HEK293 (cell line): ENCODE results near the gene CASP8AP2.
"Not testable (repeated sequence)": the region's sequence is repeated elsewhere in the genome, so short reads cannot be mapped to it uniquely, and the experiment has no call there.

Experiments
- CTCF ChIA-PET: fragments of 350-600 bp; formaldehyde crosslinking; extraction: SDS; loops from one replicate; lab custom pipeline; 2021; ENCODE audit warnings: antibody characterized with exemption; lab: Yijun Ruan, JAX
- POLR2A ChIA-PET: fragments of 300-600 bp; formaldehyde crosslinking; extraction: SDS; loops from one replicate; lab custom pipeline; 2020; ENCODE audit warnings: antibody characterized with exemption, inconsistent platforms; lab: Yijun Ruan, JAX
- H3K27ac ChIP-seq: fragments of 200-500 bp; sonication (Bioruptor generic); 2 replicates; pipeline ENCODE4 v1.5.1; 2014; ENCODE audit warnings: low read depth, low read length, control low read depth, inconsistent platforms; ENCODE audit errors: extremely low read depth
- H3K36me3 ChIP-seq, 2 experiments: fragments of 200-500 bp in 1 of 2; sonication (Bioruptor generic) in 1 of 2; 1 replicate in 1 of 2; 2 replicates in 1 of 2; pipeline ENCODE4 v1.5.1; 2014 to 2017; ENCODE audit warnings: inconsistent platforms in 2 of 2, low read length in 2 of 2; ENCODE audit not compliant: control insufficient read depth in 2 of 2, insufficient read depth in 1 of 2
- H3K4me1 ChIP-seq: fragments of 200-500 bp; sonication (Bioruptor generic); 2 replicates; pipeline ENCODE4 v1.5.1; 2014; ENCODE audit warnings: mild to moderate bottlenecking, low read length, inconsistent platforms; ENCODE audit not compliant: control insufficient read depth, insufficient read depth
- H3K4me3 ChIP-seq: 2 replicates; pipeline ENCODE4 v1.5.1; 2011; ENCODE audit warnings: low read depth, mild to moderate bottlenecking, control low read depth, low read length, moderate library complexity
- H3K9me3 ChIP-seq: fragments of 200-500 bp; sonication (Bioruptor generic); 2 replicates; pipeline ENCODE4 v1.5.1; 2014; ENCODE audit warnings: low read depth, low read length, inconsistent platforms; ENCODE audit not compliant: control insufficient read depth, insufficient read depth
- FEZF1 ChIP-seq: fragments of 450-650 bp; formaldehyde crosslinking; IDR thresholded peaks from 2 replicates; pipeline ENCODE4 v1.5.1; 2016; ENCODE audit warnings: missing biosample characterization, missing genetic modification characterization
- OVOL3 ChIP-seq: fragments of 450-650 bp; formaldehyde crosslinking; IDR thresholded peaks from 2 replicates; pipeline ENCODE4 v1.5.1; 2016; ENCODE audit warnings: missing biosample characterization, missing genetic modification characterization
- SP2 ChIP-seq: fragments of 450-650 bp; formaldehyde crosslinking; IDR thresholded peaks from 2 replicates; pipeline ENCODE4 v1.5.1; 2016; ENCODE audit warnings: missing biosample characterization, missing genetic modification characterization
- ZBTB10 ChIP-seq: fragments of 450-650 bp; formaldehyde crosslinking; IDR thresholded peaks from 2 replicates; pipeline ENCODE4 v1.5.1; 2016; ENCODE audit warnings: missing biosample characterization, missing genetic modification characterization
- ZBTB20 ChIP-seq: fragments of 450-650 bp; formaldehyde crosslinking; IDR thresholded peaks from 2 replicates; pipeline ENCODE4 v1.5.1; 2016; ENCODE audit warnings: missing biosample characterization, missing genetic modification characterization
- ZIC2 ChIP-seq: fragments of 450-650 bp; formaldehyde crosslinking; IDR thresholded peaks from 2 replicates; pipeline ENCODE4 v1.5.1; 2016; ENCODE audit warnings: missing biosample characterization, missing genetic modification characterization
- ZNF121 ChIP-seq: fragments of 450-650 bp; formaldehyde crosslinking; IDR thresholded peaks from 2 replicates; pipeline ENCODE4 v1.5.1; 2016; ENCODE audit warnings: missing biosample characterization, missing genetic modification characterization
- ZNF2 ChIP-seq: fragments of 450-650 bp; formaldehyde crosslinking; IDR thresholded peaks from 2 replicates; pipeline ENCODE4 v1.5.1; 2016; ENCODE audit warnings: missing biosample characterization, missing genetic modification characterization
- ZNF211 ChIP-seq: fragments of 450-650 bp; formaldehyde crosslinking; IDR thresholded peaks from 2 replicates; pipeline ENCODE4 v1.5.1; 2016; ENCODE audit warnings: low read depth, missing biosample characterization, missing genetic modification characterization
- ZNF223 ChIP-seq: fragments of 450-650 bp; formaldehyde crosslinking; IDR thresholded peaks from 2 replicates; pipeline ENCODE4 v1.5.1; 2016; ENCODE audit warnings: missing biosample characterization, missing genetic modification characterization
- ZNF23 ChIP-seq: fragments of 450-650 bp; formaldehyde crosslinking; IDR thresholded peaks from 2 replicates; pipeline ENCODE4 v1.5.1; 2016; ENCODE audit warnings: missing biosample characterization, missing genetic modification characterization, borderline replicate concordance
- ZNF280D ChIP-seq: fragments of 450-650 bp; formaldehyde crosslinking; IDR thresholded peaks from 2 replicates; pipeline ENCODE4 v1.5.1; 2016; ENCODE audit warnings: missing biosample characterization, missing genetic modification characterization
- ZNF366 ChIP-seq: fragments of 450-650 bp; formaldehyde crosslinking; conservative IDR thresholded peaks from 2 replicates; pipeline ENCODE4 v1.5.1; 2016; ENCODE audit warnings: missing biosample characterization, missing genetic modification characterization
- ZNF404 ChIP-seq: fragments of 450-650 bp; formaldehyde crosslinking; IDR thresholded peaks from 2 replicates; pipeline ENCODE4 v1.5.1; 2017; ENCODE audit warnings: missing biosample characterization, missing genetic modification characterization
- ZNF473 ChIP-seq: fragments of 450-650 bp; formaldehyde crosslinking; IDR thresholded peaks from 2 replicates; pipeline ENCODE4 v1.5.1; 2017; ENCODE audit warnings: missing biosample characterization, missing genetic modification characterization
- ZNF501 ChIP-seq: fragments of 450-650 bp; formaldehyde crosslinking; IDR thresholded peaks from 2 replicates; pipeline ENCODE4 v1.5.1; 2016; ENCODE audit warnings: missing biosample characterization, missing genetic modification characterization
- ZNF518A ChIP-seq: fragments of 450-650 bp; formaldehyde crosslinking; conservative IDR thresholded peaks from 2 replicates; pipeline ENCODE4 v1.5.1; 2016; ENCODE audit warnings: low read depth, missing biosample characterization, missing genetic modification characterization
- ZNF521 ChIP-seq: fragments of 450-650 bp; formaldehyde crosslinking; IDR thresholded peaks from 2 replicates; pipeline ENCODE4 v1.5.1; 2017; ENCODE audit warnings: missing biosample characterization, mild to moderate bottlenecking, missing genetic modification characterization
- ZNF558 ChIP-seq: fragments of 450-650 bp; formaldehyde crosslinking; IDR thresholded peaks from 2 replicates; pipeline ENCODE4 v1.5.1; 2016; ENCODE audit warnings: missing biosample characterization, missing genetic modification characterization
- ZNF629 ChIP-seq: fragments of 450-650 bp; formaldehyde crosslinking; IDR thresholded peaks from 2 replicates; pipeline ENCODE4 v1.5.1; 2017; ENCODE audit warnings: missing biosample characterization, missing genetic modification characterization
- ZSCAN4 ChIP-seq: fragments of 450-650 bp; formaldehyde crosslinking; IDR thresholded peaks from 2 replicates; pipeline ENCODE4 v1.5.1; 2017; ENCODE audit warnings: missing biosample characterization, missing genetic modification characterization

CASP8AP2 gene

GRCh38 chr6:89782222-89782621 lies 47.5 kb upstream of the CASP8AP2 start (continued):
- TF ChIP-seq ZNF518A (tag by site-specific recombination): no peak
- no peak for TF ChIP-seq OVOL3 (tag by site-specific recombination)
- TF ChIP-seq ZNF629 (tag by site-specific recombination): no peak
- no peak for TF ChIP-seq FEZF1 (tag by site-specific recombination)

GRCh38 chr6:89783293-89783692 lies 46.4 kb upstream of the CASP8AP2 start:
- CTCF ChIA-PET: not testable (repeated sequence)

GRCh38 chr6:89784838-89785237 lies 44.8 kb upstream of the CASP8AP2 start:
- Histone ChIP-seq H3K4me1 (no peaks in the 10 kb centered on the region), H3K27ac (no peak overlapping the region), H3K36me3 (peaks cover 29 to 87% of the 10 kb centered on the region in 2 experiments; a peak in 2 of 3 replicates), H3K9me3 (no peaks in the 10 kb centered on the region)
- POLR2A ChIA-PET: no interaction called here
- CTCF ChIA-PET: no interaction called here
- TF ChIP-seq ZNF23: no peak
- no peak for TF ChIP-seq ZNF366 (tag by site-specific recombination)
- TF ChIP-seq SP2 (tag by site-specific recombination): no peak
- TF ChIP-seq ZNF521 (tag by site-specific recombination): no peak
- no peak for TF ChIP-seq ZNF404 (tag by site-specific recombination)
- no peak for TF ChIP-seq ZNF223 (tag by site-specific recombination)
- TF ChIP-seq ZBTB20 (tag by site-specific recombination): no peak
- TF ChIP-seq ZBTB10: no peak
- no peak for TF ChIP-seq ZNF558 (tag by site-specific recombination)
- TF ChIP-seq ZSCAN4 (tag by site-specific recombination): no peak
- TF ChIP-seq ZNF211: no peak
- no peak for TF ChIP-seq ZNF473 (tag by site-specific recombination)
- TF ChIP-seq ZNF2 (tag by site-specific recombination): no peak
- TF ChIP-seq ZNF280D (tag by site-specific recombination): no peak
- no peak for TF ChIP-seq ZNF501 (tag by site-specific recombination)
- no peak for TF ChIP-seq ZNF121 (tag by site-specific recombination)
- TF ChIP-seq ZIC2 (tag by site-specific recombination): no peak
- TF ChIP-seq, all 188 proteins: peak for 0
- no peak overlapping the region for H3K4me3 ChIP-seq

More at GRCh38 chr6:89783293-89783692, 46.4 kb upstream of the CASP8AP2 start:
- POLR2A ChIA-PET, H3K27ac ChIP-seq, H3K4me1 ChIP-seq, H3K9me3 ChIP-seq, H3K4me3 ChIP-seq: not testable (repeated sequence)
- H3K36me3 ChIP-seq: peaks cover 36 to 86% of the 10 kb centered on the region in 2 experiments; a peak in 2 of 3 replicates
